GM12878 (cell line): ENCODE results near the gene PLXNB2. TPM values are rescaled to one million over a fixed set of nuclear protein-coding genes. Genes with fewer than 3 reads are reported as not detected.

Experiments used
- BCL11A ChIP-seq: IDR thresholded peaks from 2 replicates; pipeline ENCODE4 v1.6.1; 2011; ENCODE audit warnings: low read depth, low read length
- CREM ChIP-seq: IDR thresholded peaks from 2 replicates; pipeline ENCODE4 v1.6.1; 2014; ENCODE audit warnings: antibody characterized with exemption, low read depth
- MEF2A ChIP-seq: IDR thresholded peaks from 2 replicates; pipeline ENCODE4 v1.6.1; 2011; ENCODE audit warnings: low read depth, mild to moderate bottlenecking, low read length, moderate library complexity; ENCODE audit not compliant: insufficient read depth
- ZNF207 ChIP-seq: fragments of 450-650 bp; IDR thresholded peaks from 2 replicates; pipeline ENCODE4 v1.6.1; 2014; ENCODE audit warnings: antibody characterized with exemption, mild to moderate bottlenecking, borderline replicate concordance
- polyA plus RNA-seq, 11 experiments: library from polyadenylated mRNA; depleted of rRNA in 4 of 11; unstranded in 6 of 11; stranded (reverse) in 5 of 11; fragments of >200 nt; fragmentation: Nextera tagmentation in 4 of 11; fragmentation: Illumina TruSeq in 1 of 11; extraction: Ambion mirVana in 4 of 11; extraction: Trizol in 1 of 11; gene quantifications; 1 replicate in 1 of 11; 2 replicates in 10 of 11; pipeline versions ENCODE4 v1.2.1 to v1.2.3, GENCODE V29; 2011 to 2016; ENCODE audit warnings: inconsistent platforms in 2 of 11, missing spikeins in 2 of 11, low read depth in 1 of 11
- total RNA-seq, 4 experiments: library from RNA; depleted of rRNA in 3 of 4; stranded (reverse); fragments of >200 nt in 3 of 4; fragmentation: Illumina TruSeq in 1 of 4; extraction: Trizol in 1 of 4; gene quantifications; 2 replicates each; pipeline versions ENCODE4 v1.2.1 to v1.2.3, GENCODE V29; 2013 to 2021
- TF ChIP-seq, protein P1 (sequence below): fragments of 450-650 bp; conservative IDR thresholded peaks from 2 replicates; pipeline ENCODE4 v1.6.1; 2017; ENCODE audit warnings: mild to moderate bottlenecking, moderate library complexity
- TF ChIP-seq, protein P2 (sequence below): IDR thresholded peaks from 2 replicates; pipeline ENCODE4 v1.6.1; 2012; ENCODE audit warnings: low read length, inconsistent platforms
- TF ChIP-seq, protein P3 (sequence below): IDR thresholded peaks from 2 replicates; pipeline ENCODE4 v1.6.1; 2012; ENCODE audit warnings: low read depth, low read length, improper control_type of control experiment
- TF ChIP-seq, protein P4 (sequence below): fragments of 450-650 bp; IDR thresholded peaks from 2 replicates; pipeline ENCODE4 v1.6.1; 2017; ENCODE audit warnings: borderline replicate concordance

Gene PLXNB2
- total and polyA plus RNA-seq, 10 of the 15 experiments (the other 5 are each of a cell fraction or from before 2014, with no cell fraction given), result 0.68 to 134 (median 41.9) TPM

DNA sequence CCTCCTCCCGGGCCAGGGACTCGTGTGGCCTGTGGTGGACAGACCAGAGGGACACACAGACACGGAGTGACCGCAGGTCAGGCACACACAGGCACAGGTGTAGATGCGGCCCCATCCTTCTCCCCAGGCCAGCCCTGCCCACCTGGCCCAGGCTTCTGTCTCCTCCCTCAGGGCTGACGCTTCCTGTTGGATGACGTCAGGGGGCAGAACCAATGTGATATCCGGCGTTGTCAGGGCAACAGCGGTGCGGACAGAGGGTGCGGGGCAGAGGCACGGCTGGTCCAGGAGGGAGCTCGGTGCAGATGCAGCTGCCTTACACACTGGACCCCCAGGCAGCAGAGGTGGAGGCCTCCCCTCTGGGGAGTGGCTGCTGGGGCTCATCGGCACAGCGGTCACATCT, 59.7 kb downstream of the PLXNB2 start (continued):
- TF ChIP-seq CREM (peak; percentile 89), MEF2A (no peak), ZNF207 (no peak), BCL11A (no peak)
- TF ChIP-seq, protein P1, sequence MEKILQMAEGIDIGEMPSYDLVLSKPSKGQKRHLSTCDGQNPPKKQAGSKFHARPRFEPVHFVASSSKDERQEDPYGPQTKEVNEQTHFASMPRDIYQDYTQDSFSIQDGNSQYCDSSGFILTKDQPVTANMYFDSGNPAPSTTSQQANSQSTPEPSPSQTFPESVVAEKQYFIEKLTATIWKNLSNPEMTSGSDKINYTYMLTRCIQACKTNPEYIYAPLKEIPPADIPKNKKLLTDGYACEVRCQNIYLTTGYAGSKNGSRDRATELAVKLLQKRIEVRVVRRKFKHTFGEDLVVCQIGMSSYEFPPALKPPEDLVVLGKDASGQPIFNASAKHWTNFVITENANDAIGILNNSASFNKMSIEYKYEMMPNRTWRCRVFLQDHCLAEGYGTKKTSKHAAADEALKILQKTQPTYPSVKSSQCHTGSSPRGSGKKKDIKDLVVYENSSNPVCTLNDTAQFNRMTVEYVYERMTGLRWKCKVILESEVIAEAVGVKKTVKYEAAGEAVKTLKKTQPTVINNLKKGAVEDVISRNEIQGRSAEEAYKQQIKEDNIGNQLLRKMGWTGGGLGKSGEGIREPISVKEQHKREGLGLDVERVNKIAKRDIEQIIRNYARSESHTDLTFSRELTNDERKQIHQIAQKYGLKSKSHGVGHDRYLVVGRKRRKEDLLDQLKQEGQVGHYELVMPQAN, result no peak
- TF ChIP-seq, protein P2, sequence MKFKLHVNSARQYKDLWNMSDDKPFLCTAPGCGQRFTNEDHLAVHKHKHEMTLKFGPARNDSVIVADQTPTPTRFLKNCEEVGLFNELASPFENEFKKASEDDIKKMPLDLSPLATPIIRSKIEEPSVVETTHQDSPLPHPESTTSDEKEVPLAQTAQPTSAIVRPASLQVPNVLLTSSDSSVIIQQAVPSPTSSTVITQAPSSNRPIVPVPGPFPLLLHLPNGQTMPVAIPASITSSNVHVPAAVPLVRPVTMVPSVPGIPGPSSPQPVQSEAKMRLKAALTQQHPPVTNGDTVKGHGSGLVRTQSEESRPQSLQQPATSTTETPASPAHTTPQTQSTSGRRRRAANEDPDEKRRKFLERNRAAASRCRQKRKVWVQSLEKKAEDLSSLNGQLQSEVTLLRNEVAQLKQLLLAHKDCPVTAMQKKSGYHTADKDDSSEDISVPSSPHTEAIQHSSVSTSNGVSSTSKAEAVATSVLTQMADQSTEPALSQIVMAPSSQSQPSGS, result no peak
- TF ChIP-seq, protein P3, sequence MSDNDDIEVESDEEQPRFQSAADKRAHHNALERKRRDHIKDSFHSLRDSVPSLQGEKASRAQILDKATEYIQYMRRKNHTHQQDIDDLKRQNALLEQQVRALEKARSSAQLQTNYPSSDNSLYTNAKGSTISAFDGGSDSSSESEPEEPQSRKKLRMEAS, result no peak
- TF ChIP-seq, protein P4, sequence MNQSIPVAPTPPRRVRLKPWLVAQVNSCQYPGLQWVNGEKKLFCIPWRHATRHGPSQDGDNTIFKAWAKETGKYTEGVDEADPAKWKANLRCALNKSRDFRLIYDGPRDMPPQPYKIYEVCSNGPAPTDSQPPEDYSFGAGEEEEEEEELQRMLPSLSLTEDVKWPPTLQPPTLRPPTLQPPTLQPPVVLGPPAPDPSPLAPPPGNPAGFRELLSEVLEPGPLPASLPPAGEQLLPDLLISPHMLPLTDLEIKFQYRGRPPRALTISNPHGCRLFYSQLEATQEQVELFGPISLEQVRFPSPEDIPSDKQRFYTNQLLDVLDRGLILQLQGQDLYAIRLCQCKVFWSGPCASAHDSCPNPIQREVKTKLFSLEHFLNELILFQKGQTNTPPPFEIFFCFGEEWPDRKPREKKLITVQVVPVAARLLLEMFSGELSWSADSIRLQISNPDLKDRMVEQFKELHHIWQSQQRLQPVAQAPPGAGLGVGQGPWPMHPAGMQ, result no peak
